Left kidney (tissue), 8 donors: Measurements from ENCODE around the gene LOXL1. TPM values are rescaled to one million over a fixed set of nuclear protein-coding genes. Genes with fewer than 3 reads are reported as not detected.
A peak's percentile ranks its signal among the peaks of the same experiment; 100 is the strongest.

Experiments used
- DNase-seq: peaks from one replicate; pipeline ENCODE4 v3.0.0-alpha.2; 2013
- long read RNA-seq, 8 donors: transcript quantifications; one replicate each; lab custom pipeline, GENCODE V29; 2026
- polyA plus RNA-seq: library from polyadenylated mRNA; unstranded; fragments of 120-200 nt; gene quantifications from one replicate; pipeline ENCODE4 v1.2.1, GENCODE V29; 2013; ENCODE audit not compliant: insufficient read length

LOXL1 gene, protein sequence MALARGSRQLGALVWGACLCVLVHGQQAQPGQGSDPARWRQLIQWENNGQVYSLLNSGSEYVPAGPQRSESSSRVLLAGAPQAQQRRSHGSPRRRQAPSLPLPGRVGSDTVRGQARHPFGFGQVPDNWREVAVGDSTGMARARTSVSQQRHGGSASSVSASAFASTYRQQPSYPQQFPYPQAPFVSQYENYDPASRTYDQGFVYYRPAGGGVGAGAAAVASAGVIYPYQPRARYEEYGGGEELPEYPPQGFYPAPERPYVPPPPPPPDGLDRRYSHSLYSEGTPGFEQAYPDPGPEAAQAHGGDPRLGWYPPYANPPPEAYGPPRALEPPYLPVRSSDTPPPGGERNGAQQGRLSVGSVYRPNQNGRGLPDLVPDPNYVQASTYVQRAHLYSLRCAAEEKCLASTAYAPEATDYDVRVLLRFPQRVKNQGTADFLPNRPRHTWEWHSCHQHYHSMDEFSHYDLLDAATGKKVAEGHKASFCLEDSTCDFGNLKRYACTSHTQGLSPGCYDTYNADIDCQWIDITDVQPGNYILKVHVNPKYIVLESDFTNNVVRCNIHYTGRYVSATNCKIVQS
- polyA plus RNA-seq, result 70.4 TPM
- long read RNA-seq, donor 1, transcript LOXL1-201 (7 exons, 2,351 nt), result major isoform, 26 of 35 reads
- long read RNA-seq, donor 1, partial matches to known transcripts, result 0 of 35 reads
- long read RNA-seq, donor 1, other reads (novel, unspliced or antisense), result 6 of 35 reads
- long read RNA-seq, donor 2, transcript LOXL1-201 (7 exons, 2,351 nt), result major isoform, 23 of 29 reads
- long read RNA-seq, donor 2, partial matches to known transcripts, result 0 of 29 reads
- long read RNA-seq, donor 2, other reads (novel, unspliced or antisense), result 5 of 29 reads
- long read RNA-seq, donor 3, transcript LOXL1-201 (7 exons, 2,351 nt), result major isoform, 12 of 13 reads
- long read RNA-seq, donor 3, partial matches to known transcripts, result 0 of 13 reads
- long read RNA-seq, donor 3, other reads (novel, unspliced or antisense), result 0 of 13 reads
- long read RNA-seq, donor 4, result 0 reads
- long read RNA-seq, donor 5, transcript LOXL1-201 (7 exons, 2,351 nt), result major isoform, 17 of 24 reads
- long read RNA-seq, donor 5, partial matches to known transcripts, result 0 of 24 reads
- long read RNA-seq, donor 5, other reads (novel, unspliced or antisense), result 6 of 24 reads
- long read RNA-seq, donor 6, transcript LOXL1-201 (7 exons, 2,351 nt), result major isoform, 15 of 21 reads
- long read RNA-seq, donor 6, partial matches to known transcripts, result 0 of 21 reads
- long read RNA-seq, donor 6, other reads (novel, unspliced or antisense), result 5 of 21 reads
- long read RNA-seq, donor 7, transcript LOXL1-201 (7 exons, 2,351 nt), result major isoform, 23 of 43 reads
- long read RNA-seq, donor 7, partial matches to known transcripts, result 11 of 43 reads
- long read RNA-seq, donor 7, other reads (novel, unspliced or antisense), result 8 of 43 reads
- long read RNA-seq, donor 8, transcript LOXL1-201 (7 exons, 2,351 nt), result major isoform, 7 of 7 reads
- long read RNA-seq, donor 8, partial matches to known transcripts, result 0 of 7 reads
- long read RNA-seq, donor 8, other reads (novel, unspliced or antisense), result 0 of 7 reads

DNA sequence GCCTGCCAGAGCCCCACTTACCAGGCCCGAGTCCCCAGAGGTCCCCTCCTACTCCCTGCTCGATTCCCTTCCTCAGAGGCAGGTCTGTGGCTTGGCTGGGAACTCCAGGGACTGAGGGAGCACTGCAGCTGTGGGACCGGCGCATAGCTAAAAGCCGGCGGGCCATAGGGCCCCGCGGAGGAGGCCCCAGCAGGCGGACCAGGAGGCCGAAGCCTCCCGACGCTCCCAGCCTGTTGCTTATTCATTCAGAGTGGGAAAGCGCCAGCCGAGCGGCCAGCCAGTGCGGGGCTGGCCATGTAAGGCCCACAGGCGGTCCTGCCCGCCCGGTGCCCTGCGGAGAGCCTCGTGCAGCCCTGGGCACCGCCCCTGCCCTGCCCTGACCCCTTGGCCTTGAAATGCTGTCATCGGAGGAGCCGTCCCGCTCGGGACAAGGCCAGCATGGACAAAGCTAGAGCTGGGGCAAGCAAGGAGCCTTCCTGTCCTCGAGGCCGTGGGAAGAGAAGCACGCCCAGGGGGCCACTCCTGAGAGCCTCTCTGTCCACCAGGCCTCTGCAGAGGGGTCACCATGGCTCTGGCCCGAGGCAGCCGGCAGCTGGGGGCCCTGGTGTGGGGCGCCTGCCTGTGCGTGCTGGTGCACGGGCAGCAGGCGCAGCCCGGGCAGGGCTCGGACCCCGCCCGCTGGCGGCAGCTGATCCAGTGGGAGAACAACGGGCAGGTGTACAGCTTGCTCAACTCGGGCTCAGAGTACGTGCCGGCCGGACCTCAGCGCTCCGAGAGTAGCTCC lies at the start of gene LOXL1:
TSS of gene LOXL1 (plus strand) at position 244 of the 784 bp plus-strand sequence. CDS start at position 566, 322 bp downstream.
- peak; percentile 75 for DNase-seq

DNA sequence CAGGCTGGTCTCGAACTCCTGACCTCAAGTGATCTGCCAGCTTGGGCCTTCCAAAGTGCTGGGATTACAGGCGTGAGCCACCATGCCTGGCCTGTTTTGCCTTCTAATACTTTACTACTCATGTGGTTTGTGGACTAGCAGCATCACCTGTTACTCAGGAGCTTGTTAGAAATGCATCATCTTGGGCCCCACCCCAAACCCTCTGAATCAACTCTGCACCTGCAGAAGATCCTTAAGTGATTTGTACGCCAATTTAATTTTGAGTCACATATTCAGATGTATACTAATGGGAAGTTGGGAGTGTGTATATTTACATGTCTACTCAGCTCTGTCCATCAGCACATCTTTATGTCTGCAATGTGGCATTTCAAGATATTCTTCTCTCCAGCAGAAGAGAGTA lies 46.8 kb upstream of the LOXL1 start:
- no peak for DNase-seq

DNA sequence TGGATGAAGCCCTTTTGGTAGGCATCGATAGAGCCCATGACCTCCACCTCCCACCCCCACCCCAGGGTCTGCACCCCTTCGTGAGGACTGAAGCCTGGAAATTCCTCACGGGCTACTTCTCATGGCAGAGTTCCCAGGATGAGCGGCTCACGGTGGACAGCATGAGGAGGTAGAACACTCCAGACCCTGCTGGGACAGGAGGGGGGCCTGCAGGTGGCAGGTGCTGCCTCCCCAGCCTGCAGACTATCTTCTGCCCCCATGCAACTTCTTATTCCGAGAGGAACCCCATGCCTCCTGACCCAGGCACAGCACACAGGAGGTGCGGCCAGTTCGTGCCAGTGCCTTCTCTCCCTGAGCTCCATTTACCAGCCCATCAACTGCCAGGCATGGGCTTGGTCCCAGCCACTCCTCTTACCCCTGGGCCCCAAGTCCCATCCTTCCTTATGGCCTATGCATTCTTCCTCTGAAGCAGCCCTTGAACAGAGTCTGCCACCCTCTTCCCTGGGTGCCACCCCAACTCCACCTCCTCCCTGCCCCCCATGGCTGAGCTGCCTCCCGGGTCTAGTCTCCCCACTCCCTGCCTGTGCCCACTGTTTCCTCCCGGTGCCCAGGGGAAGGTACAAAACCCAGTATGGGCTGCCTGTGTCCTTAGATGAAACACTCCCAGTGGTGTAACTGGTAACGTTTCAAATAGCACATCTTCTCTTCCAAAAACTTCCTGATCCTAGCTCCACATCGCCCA lies 44.5 kb upstream of the LOXL1 start:
- no peak for DNase-seq

DNA sequence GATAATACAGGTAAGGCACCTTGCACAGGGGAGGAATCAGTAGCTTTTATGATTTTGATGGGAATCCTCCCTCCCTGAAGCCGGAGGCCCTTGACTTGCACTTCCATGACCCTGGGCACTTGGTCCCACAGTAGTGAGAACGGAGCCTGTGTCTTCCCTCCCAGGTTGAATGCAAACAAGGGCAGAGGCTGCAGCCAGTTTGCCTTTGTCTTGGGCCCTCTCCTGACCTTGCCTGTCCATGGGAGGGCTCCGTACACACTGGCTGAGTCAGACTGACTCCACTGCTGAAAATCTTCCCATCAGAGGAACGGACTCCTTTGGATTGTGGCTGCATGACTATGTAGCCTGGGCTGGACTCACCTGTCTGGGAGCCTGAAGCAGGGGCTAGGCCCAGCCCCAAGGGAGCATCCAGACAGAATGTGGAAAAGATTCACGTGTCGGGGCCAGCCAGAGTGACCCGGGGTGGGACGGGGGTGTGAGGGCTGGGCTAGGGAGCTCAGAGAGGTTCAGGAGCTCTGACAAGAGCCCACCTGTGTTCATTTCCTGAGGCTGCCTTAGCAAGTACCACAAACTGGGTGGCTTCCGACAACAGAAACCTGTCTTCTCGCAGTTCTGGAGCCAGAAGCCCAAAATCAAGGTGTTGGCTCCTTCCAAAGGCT lies 43.4 kb upstream of the LOXL1 start:
- no peak for DNase-seq

DNA sequence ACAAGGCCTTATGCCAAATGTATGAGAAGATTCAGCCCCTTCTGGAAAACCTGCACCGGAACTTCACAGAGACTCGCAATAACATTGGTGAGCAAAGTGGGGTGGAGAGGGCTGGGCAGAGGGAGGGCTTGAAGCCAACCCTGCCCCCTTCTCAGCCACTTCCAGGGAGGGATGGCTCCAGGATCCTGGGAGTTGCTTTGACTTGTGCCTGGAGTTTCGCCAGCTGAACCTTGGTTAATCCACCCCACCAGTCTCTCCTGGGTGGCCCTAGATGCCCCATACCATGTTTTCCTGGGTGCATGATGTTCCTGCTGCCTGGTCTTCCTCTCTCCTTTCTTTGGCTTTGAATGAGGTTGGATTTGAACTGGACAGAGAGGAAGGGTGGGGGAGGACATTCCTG lies 42.1 kb upstream of the LOXL1 start:
- DNase-seq, result no peak

DNA sequence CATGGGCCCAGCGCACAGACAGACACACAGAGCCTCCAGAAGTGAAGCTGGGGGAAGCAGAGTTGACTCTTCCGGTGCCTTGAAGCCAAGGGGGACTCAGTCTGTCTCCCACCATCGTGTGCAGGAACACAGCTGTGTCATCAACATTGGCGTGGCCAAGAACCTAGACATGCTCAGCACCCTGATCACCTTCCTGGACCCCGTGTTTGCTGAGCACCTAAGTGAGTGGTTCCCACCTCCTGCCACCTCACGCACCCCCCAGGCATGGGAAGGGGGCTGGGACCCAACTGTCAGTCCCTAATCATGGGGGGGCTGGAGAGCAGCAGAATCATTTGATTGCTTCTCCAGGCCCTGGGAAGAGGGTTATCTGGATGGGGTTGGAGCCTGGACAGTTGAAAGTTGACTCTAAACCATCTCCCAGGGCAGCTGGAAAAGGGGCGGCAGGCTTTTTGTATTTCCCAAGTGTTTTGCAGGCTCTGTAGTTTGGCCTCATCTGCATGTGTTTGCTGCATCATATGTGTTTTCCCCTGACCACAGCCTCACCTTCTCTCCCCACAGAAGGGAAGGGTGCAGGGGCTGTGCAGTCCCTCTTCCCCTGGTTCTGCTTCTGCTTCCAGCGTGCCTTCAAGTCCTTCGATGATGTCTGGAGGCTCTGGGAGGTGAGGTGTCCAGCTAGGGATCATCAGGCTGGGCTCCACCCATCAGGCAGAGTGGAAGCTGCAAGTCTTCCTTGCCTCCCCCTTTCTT lies 40.1 kb upstream of the LOXL1 start:
- no peak for DNase-seq

DNA sequence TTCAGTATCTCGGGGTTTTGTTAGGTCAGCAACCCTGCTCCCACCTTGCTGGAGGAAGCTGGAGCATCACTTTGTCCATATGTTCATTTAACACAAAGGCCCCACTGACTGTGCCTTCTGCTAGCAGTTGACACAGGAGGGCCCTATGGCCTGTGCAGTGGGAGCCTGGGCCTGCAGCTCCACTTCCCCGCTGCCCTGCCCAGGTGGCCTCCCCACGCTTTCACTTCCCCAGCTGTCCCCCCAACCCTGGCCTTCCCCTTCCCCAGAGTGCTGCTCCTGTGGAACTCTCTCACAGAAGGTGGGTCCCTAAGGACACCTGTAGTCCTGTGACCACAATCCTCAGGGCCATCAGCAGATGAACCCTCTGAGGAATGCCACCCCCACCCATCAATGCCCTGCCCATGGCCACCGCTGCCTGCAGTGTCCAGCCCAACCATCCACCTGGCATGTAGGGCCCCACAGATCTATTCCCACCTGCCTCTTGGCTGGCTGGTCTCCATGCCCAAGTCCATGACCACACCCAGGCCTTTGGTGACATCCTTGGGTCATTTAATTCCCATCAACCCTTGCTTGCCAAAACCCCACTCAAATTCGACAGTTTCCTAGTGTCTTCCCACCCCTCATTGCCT lies 39.4 kb upstream of the LOXL1 start:
- no peak for DNase-seq

DNA sequence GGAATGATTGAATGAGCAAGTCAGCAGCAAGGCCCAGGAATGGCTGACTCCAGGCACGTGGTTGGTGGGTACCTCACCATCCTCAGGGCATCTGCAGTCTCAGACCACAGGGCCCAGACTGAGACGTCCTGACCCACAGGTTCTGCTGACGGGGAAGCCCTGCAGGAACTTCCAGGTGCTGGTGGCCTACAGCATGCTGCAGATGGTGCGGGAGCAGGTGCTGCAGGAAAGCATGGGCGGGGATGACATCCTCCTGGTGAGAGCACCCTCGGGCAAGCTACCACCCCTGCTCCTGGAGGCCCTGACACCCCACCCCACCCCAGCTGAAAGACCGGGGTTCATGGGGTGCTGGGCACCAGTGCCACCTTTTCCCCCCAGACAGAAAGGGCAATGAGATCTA lies 38.8 kb upstream of the LOXL1 start:
- DNase-seq, result no peak

DNA sequence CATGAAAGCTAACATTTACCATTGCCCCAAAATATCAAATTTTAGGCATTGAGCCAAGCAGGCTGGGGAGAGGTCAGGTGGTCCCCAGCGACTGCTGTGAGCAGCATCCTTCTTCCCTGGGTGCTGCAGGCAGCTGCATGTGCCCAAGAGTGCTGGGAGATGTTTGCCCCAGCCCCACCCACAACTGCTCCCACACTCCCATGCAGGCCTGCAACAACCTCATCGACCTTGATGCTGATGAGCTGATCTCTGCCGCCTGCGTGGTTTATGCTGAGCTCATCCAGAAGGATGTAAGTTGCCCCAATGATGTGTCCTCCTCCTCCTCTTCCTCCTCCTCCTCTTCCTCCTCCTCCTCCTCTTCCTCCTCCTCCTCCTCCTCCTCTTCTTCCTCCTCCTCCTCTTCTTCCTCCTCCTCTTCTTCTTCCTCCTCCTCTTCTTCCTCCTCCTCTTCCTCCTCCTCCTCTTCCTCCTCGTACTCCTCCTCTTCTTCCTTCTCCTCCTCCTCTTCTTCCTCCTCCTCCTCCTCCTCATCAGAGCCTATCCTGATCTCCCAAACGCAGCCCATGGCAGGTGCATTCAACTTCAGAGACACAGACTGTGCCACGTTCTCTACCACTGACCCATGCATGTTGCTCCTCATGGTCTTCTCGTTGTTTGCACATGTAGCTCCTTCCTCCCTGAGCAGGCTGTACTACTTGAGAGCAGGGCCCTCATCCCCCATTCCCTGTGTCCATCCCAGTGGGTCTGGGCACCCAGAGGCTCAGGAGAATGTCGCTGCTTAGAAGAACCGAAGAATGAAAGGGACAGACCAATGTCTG lies 37.8 kb upstream of the LOXL1 start:
- DNase-seq, result no peak

DNA sequence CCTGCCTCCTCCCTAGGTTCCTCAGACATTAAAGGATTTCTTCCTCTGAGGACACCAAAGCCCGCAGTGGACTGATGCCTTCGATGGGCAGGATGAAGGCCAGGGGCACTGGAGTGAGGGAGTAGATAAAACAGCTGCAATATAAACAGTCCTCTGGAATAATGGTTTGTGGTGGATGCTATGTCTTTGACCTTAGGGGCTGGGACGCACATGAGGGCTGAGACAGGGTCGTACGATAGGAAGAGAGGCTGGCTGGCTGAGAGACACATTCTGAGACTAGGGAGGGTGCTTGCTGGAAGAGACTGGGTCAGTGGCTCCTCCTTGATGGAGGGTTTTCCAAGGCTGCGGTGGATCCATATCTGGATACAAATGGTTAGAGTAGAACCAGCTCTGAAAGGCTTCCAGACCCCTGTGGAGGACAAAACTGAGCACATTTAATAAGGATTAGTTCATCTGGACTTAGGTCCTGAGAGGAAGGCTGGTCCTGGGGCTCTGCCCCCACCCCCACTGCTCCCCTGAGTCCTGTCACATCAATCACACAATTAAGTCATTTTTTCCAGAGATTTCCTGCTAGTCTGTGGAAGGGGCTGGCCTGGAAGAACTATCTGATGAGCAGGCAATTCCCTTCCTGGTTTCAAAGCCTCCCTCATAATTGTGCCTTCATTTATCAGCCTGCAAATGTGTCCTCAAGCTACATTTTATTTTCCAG lies 37.1 kb upstream of the LOXL1 start:
- no peak for DNase-seq

DNA sequence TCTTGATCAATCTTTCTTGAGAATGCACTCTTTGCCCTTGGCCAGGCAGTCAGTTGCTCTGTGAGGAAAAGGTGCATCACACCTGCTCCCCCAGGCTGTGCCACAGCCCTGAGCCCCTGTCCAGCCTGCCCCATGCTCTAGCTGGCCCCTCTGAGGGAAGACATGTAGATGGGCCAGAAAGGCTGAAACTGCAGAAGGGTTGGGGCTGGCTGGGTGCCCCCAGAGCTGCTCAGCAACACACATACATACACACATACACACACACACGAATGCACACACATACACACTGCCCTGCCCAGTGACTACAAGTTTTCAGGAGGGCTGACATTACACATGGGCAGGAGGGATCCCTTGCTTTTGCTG lies 36.5 kb upstream of the LOXL1 start:
- no peak for DNase-seq

DNA sequence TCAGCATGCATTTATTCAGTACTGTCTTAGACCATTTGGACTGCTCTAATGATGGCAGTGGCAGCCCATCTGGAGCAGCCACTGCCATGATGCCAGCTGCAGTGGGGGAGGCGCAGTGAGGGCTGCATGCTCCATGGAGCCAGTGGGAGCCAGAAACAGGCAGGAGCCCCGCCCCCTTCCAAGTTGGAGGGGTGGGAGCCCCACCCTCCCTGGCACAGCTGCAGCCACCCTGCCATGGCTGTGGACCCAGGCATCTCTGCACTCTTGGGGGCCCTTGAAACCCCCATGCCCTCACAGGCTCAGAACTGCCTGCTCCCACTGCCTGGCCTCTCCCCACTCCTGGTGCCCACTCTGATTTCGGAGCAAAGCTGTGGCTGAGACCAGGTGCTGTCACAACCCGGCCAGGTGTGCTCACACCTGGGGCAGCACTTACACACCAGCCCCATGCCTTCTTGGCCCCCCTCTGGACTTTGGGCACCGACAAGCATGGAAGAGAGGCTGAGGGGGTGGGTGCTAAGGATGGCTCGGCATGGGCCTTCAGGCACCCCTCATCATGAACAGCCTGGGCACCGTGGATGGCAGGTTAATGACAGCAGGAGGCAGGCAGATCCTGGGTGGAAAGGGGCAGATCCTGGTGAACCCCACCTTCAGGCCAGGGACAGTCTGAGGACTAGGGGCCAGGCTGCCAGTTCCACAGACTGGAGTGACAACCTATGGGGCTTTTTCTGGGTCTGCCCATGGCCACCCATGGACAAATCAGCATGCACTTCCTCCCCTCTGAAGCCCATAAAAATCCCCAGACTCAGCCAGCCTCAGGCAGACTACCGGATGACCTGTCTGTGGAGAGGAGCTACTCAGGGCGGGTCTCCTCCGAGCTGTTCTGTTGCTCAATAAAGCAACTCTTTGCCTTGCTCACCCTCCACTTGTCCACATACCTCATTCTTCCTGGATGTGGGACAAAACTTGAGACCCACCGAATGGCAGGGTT lies 34.6 kb upstream of the LOXL1 start:
- DNase-seq, result no peak

DNA sequence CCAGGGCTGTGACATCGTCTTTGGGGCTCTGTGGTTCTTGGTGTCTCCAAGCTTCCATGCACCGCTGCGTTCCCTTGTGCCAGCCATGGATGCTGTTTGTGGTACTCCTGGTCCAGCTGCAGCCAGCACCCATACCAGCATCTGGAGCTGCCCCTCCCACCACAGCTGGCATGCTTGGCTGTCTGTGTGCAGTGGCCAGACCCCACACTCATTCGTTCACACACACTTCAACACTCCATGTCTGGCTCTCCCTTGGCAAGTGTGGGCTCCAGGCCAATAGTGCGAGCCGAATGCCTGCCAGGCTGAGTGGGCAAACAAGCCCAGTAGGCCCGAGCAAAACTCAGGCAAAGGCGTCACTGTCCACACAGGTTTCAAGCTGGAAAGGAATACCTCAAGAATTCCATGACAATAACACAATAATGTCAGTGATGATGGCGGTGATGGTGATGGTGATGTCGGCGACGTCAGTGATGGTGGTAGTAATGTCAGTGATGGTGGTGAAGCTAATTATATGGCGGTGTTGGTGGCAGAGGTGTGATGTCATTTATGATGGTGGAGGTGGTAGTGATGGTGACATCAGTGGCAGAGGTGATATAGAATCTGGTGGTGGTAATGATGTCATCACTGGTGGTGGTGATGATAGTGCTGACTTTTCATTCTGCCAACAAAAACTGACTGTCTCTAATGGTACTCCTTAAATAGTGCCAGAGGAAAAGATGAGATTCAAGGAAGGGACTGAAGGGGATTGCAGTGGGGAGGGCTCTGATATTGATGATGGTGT lies 33.6 kb upstream of the LOXL1 start:
- no peak for DNase-seq

DNA sequence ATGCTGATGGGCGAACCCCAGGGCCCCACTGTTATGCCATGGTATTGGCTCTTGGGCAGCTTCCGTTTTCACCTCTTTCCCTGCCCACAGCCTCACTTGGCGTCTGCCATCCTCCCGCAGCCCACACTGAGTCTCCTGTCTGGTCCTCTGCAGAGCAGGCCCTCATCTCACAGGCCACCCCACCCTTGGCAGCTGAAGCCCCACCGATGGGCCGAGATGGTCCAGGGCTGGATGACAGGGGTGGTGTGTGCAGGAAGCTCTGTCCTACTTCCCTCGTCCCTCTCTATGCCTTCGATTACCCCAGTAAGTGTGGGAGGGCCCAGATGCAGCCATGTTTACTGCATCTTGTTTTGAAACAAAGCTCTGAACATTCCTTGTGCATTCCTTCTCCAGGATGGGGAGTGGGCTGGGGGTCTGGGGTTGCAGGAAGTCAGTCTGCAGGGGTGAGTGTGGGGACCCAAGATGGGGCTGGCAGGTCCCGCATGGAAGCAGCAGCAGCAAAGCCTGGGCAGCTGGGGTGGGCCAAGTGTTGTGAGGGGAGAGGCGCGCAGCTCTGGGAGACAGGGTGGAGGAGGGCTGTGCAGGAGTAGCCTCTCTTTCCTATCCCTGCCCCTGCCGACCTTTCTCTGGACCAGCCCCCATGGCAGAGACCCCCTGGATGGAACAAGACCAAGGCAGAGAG lies 32.0 kb upstream of the LOXL1 start:
- no peak for DNase-seq
